Natural killer cell (primary cell): ENCODE data around the gene GPER1. TPM values are rescaled to one million over a fixed set of nuclear protein-coding genes. Genes with fewer than 3 reads are reported as not detected.

ENCODE experiments used
- ATAC-seq, 3 donors: fragments of 150-1000 bp in 2 of 3; fragments of 200-7000 bp in 1 of 3; cut with Tn5 transposase; 1 replicate in 1 of 3; 2 replicates in 2 of 3; pipeline ENCODE4 v1.10.0; 2021; ENCODE audit warnings: mild to moderate bottlenecking in 2 of 3, moderate library complexity in 2 of 3
- DNase-seq, 2 donors: peaks; one replicate each; pipeline versions ENCODE4 v3.0.0 to v3.0.0-alpha.2; 2013 to 2021; ENCODE audit warnings: mixed read lengths in 1 of 2
- H3K27ac ChIP-seq: one replicate; pipeline ENCODE4 v1.5.1; 2013; ENCODE audit warnings: mild to moderate bottlenecking, low read length
- H3K27me3 ChIP-seq: one replicate; pipeline ENCODE4 v1.6.1; 2013; ENCODE audit warnings: low read length; ENCODE audit not compliant: control insufficient read depth, insufficient read depth
- H3K36me3 ChIP-seq: one replicate; pipeline ENCODE4 v1.6.1; 2013; ENCODE audit warnings: low read length; ENCODE audit not compliant: control insufficient read depth, insufficient read depth
- H3K4me1 ChIP-seq: one replicate; pipeline ENCODE4 v1.6.1; 2013; ENCODE audit warnings: low read length; ENCODE audit not compliant: control insufficient read depth, insufficient read depth
- H3K4me3 ChIP-seq: one replicate; pipeline ENCODE4 v1.5.1; 2013; ENCODE audit warnings: low read length
- H3K9me3 ChIP-seq: one replicate; pipeline ENCODE4 v1.6.1; 2013; ENCODE audit warnings: low read length; ENCODE audit not compliant: control insufficient read depth, insufficient read depth
- H3K27ac Mint-ChIP-seq, 2 donors: one replicate each; pipeline ENCODE4 v1.8.0; 2022; ENCODE audit warnings: mild to moderate bottlenecking in 2 of 2, mixed read lengths in 2 of 2, moderate library complexity in 1 of 2
- H3K27me3 Mint-ChIP-seq, 2 donors: one replicate each; pipeline ENCODE4 v1.8.0; 2022; ENCODE audit warnings: low read depth in 2 of 2, mixed read lengths in 2 of 2
- H3K36me3 Mint-ChIP-seq: one replicate; pipeline ENCODE4 v1.8.0; 2022; ENCODE audit warnings: mixed read lengths
- H3K4me1 Mint-ChIP-seq, 2 donors: one replicate each; pipeline ENCODE4 v1.8.0; 2022; ENCODE audit warnings: mixed read lengths in 2 of 2
- H3K4me3 Mint-ChIP-seq: one replicate; pipeline ENCODE4 v1.8.0; 2022; ENCODE audit warnings: mild to moderate bottlenecking, moderate library complexity, mixed read lengths
- H3K9me3 Mint-ChIP-seq, 2 donors: one replicate each; pipeline ENCODE4 v1.8.0; 2022; ENCODE audit warnings: mixed read lengths in 2 of 2
- WGBS: methylation state at CpG from one replicate; pipeline ENCODE4 v1.1.7; 2013; ENCODE audit warnings: missing lambda C conversion rate; ENCODE audit not compliant: insufficient coverage; 5-methylcytosine and 5-hydroxymethylcytosine counted together
- intact Hi-C: fragments of 100-400 bp; cut with micrococcal nuclease; formaldehyde crosslinking; loops from one replicate; pipeline ENCODE4 v1.14.2; 2022
- total RNA-seq, 4 donors: library from RNA; stranded (reverse); fragments of 120-200 nt in 1 of 4; gene quantifications; one replicate each; pipeline versions ENCODE4 v1.2.3 to v1.2.4, GENCODE V29; 2013 to 2022
- TF ChIP-seq, protein P1 (sequence below): fragments of 200-600 bp; IDR thresholded peaks from one replicate; pipeline ENCODE4 v1.8.0; 2022; ENCODE audit warnings: antibody characterized with exemption

GPER1 gene
- total RNA-seq, 3 donors from 2014 or later (not counting 1 experiment from before 2014, with no cell fraction given) = 0.25 to 0.26 TPM; not detected in 1

DNA sequence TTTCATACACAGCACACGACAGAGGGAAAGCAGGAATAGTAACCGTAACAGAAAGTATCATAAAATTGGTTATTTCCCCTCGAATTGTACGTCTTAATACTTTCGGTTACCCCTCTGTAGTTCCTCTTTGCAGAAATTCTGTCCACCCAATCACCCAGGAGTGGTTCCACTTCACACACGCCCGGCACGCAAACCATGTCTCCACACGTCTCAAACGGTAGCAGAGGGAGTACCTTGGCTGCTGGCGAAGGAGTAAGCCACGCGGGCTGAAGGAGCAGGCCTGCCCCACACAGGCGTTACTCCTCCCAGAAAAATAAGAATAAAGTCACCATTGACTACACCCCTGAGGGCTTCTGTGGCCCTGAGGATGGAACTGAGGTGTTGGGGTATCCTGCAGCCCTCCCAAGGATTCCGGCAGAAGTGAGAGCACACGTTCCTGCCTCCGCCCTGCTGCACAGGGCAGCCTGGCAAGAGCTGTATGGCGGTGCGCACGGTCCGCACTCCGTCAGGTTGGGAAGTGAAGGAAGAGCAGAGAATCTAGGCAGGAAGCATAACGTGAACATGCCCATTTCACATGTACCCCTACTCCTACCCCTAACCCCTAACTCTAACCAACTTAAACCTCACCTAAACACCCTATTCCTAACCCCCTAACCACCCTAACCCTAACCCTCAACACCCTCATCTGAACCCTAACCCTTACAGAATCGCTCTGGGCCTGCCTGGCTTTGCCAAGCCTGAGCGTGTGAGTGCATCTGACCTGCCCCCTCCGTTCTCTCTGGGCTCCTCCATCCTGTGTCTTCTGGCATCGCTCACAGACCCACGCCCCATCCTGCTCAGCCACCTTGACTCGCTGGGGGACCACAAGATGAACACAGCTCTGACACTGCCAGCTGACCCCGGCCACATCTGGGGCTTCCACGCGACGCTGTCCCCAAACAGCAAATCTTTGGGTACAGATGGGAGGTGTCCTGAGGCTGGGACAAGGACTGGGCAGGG, 25.3 kb upstream of the GPER1 start:
- H3K36me3 Mint-ChIP-seq = no peaks in the 10 kb centered on the region
- H3K9me3 Mint-ChIP-seq = no peaks in the 10 kb centered on the region
- Histone ChIP-seq H3K27ac (no peak overlapping the region), H3K4me1 (peaks cover 38% of the 10 kb centered on the region), H3K9me3 (no peaks in the 10 kb centered on the region), H3K4me3 (no peak overlapping the region), H3K36me3 (no peaks in the 10 kb centered on the region), H3K27me3 (peaks cover 2% of the 10 kb centered on the region)
- no peak overlapping the region for H3K4me3 Mint-ChIP-seq
- 66% methylated on average over 32 of the region's 33 CpGs for WGBS
- ATAC-seq (no peak), DNase-seq (no peak)
- H3K4me1 Mint-ChIP-seq = peaks cover 23 to 35% of the 10 kb centered on the region in 2 donors
- intact Hi-C loops = no loop called here
- peaks cover 32 to 34% of the 10 kb centered on the region in 2 donors for H3K27me3 Mint-ChIP-seq
- TF ChIP-seq, protein P1, sequence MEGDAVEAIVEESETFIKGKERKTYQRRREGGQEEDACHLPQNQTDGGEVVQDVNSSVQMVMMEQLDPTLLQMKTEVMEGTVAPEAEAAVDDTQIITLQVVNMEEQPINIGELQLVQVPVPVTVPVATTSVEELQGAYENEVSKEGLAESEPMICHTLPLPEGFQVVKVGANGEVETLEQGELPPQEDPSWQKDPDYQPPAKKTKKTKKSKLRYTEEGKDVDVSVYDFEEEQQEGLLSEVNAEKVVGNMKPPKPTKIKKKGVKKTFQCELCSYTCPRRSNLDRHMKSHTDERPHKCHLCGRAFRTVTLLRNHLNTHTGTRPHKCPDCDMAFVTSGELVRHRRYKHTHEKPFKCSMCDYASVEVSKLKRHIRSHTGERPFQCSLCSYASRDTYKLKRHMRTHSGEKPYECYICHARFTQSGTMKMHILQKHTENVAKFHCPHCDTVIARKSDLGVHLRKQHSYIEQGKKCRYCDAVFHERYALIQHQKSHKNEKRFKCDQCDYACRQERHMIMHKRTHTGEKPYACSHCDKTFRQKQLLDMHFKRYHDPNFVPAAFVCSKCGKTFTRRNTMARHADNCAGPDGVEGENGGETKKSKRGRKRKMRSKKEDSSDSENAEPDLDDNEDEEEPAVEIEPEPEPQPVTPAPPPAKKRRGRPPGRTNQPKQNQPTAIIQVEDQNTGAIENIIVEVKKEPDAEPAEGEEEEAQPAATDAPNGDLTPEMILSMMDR = no peak
- H3K27ac Mint-ChIP-seq = no peak overlapping the region

DNA sequence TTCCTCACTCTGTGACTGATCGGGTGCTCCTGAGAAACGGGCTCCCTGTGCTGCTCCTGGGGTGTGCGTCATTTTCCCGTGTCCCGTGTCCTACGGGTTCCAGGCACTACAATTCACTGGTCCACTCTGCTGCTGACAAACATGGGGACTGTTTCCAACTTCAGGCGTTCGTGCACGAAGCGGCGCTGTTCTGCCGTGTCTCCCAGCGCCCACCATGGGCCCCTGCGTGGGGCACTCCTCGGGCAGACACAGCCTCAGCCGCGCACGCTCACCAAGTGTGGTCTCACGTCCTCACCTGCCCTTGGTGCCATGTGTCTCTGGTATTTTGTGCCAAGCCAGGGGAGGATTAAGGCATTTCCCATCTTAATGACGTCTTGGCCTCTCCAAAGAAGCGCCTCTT, 24.6 kb upstream of the GPER1 start:
- no peak for DNase-seq
- ATAC-seq = no peak

DNA sequence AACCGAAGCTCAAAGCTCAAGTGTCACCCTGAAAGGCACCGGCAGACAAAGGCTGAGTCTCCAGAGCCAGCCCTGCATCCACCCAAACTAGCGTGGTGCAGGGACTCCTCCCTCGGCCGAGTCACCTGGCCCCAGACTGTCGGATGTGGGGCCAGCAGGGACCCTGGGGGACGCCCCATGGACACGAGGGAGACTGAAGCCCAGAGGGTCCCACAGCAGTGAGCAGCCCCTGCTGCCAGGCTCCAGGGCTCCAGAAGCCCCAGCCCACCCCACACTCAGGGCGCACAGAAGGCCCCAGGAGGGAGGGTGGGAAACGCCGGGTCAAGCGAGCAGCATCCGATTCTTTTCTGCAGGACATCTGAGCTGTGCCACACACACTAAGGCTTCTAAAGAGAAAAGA, 23.3 kb upstream of the GPER1 start:
- peaks cover 32 to 34% of the 10 kb centered on the region in 2 donors for H3K27me3 Mint-ChIP-seq
- H3K27me3 ChIP-seq = peaks cover 2% of the 10 kb centered on the region
- peaks cover 33% of the 10 kb centered on the region for H3K4me1 ChIP-seq
- WGBS = 91% methylated on average over 13 of the region's 13 CpGs
- no peaks in the 10 kb centered on the region for H3K9me3 ChIP-seq
- no peak overlapping the region for H3K27ac Mint-ChIP-seq
- intact Hi-C loops = no loop called here
- H3K36me3 Mint-ChIP-seq = no peaks in the 10 kb centered on the region
- H3K36me3 ChIP-seq = no peaks in the 10 kb centered on the region
- H3K9me3 Mint-ChIP-seq = no peaks in the 10 kb centered on the region
- peaks cover 13 to 24% of the 10 kb centered on the region in 2 donors for H3K4me1 Mint-ChIP-seq
- DNase-seq = no peak
- H3K27ac ChIP-seq = no peak overlapping the region
- TF ChIP-seq, protein P1 = no peak
- no peak overlapping the region for H3K4me3 Mint-ChIP-seq
- H3K4me3 ChIP-seq = no peak overlapping the region
- ATAC-seq = no peak

More for the DNA sequence above, 24.6 kb upstream of the GPER1 start:
- WGBS = 95% methylated on average over 21 of the region's 21 CpGs
- intact Hi-C loops = no loop called here
- H3K27me3 ChIP-seq = peaks cover 2% of the 10 kb centered on the region
- no peaks in the 10 kb centered on the region for H3K36me3 Mint-ChIP-seq
- H3K4me3 ChIP-seq = no peak overlapping the region
- no peaks in the 10 kb centered on the region for H3K36me3 ChIP-seq
- peaks cover 38% of the 10 kb centered on the region for H3K4me1 ChIP-seq
- no peaks in the 10 kb centered on the region for H3K9me3 Mint-ChIP-seq
- H3K27ac ChIP-seq = no peak overlapping the region
- H3K4me3 Mint-ChIP-seq = no peak overlapping the region
- TF ChIP-seq, protein P1 = no peak
- peaks cover 23 to 35% of the 10 kb centered on the region in 2 donors for H3K4me1 Mint-ChIP-seq
- peaks cover 32 to 34% of the 10 kb centered on the region in 2 donors for H3K27me3 Mint-ChIP-seq
- H3K27ac Mint-ChIP-seq = no peak overlapping the region
- H3K9me3 ChIP-seq = no peaks in the 10 kb centered on the region
